ENCODE results near the gene UPP1. TPM values are rescaled to one million over a fixed set of nuclear protein-coding genes. Genes with fewer than 3 reads are reported as not detected.
"Not testable (repeated sequence)": the region's sequence is repeated elsewhere in the genome, so short reads cannot be mapped to it uniquely, and the experiment has no call there.

The UPP1 gene
- total RNA-seq, 2 experiments from 2014 or later, result 46.9 to 48.2 TPM

DNA sequence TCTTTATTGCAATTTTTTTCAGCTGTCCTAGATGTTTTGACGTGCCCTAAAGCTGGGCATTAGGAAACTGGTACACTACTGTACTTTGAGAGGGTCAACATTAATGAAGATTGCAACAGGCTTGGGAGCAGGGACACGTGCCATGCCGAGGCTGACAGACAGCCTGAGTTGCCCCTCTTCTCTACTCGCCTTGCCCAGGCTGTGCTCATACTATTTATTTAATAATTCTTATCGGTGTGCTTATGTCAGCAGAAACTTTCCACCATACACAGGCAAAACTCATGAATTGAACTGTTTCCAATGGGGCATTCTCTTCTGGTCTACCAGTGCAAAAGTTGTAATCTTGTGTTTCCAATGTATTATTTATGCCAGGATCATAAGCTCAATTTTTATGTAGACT lies 29.4 kb upstream of the UPP1 start:
- Mint-ChIP-seq H3K4me3 (no peak overlapping the region), H3K27ac (no peak overlapping the region), H3K9me3 (peaks cover 12% of the 10 kb centered on the region), H3K36me3 (ENCODE audit: low read depth) (peaks cover 5% of the 10 kb centered on the region), H3K4me1 (ENCODE audit: low read depth) (no peaks in the 10 kb centered on the region), H3K27me3 (ENCODE audit: low read depth) (no peaks in the 10 kb centered on the region)
- CTCF ChIA-PET, result interaction anchor here (0.7 kb wide), 1 partner anchor 43 kb away, joined by 3 read pairs; no protein-coding TSS in a partner anchor
- intact Hi-C loops (cut with micrococcal nuclease), result no loop called here
- no peak for DNase-seq

- intact Hi-C loops (cut with micrococcal nuclease), result no loop called here
These were observed 25.1 kb upstream of the UPP1 start for GRCh38 chr7:48063985-48064384.

GRCh38 chr7:48067475-48067874 lies 21.6 kb upstream of the UPP1 start:
- DNase-seq, result no peak
- CTCF ChIA-PET, result interaction anchor here (0.7 kb wide), 1 partner anchor 10 kb away, joined by 3 read pairs; no protein-coding TSS in a partner anchor
- no peak overlapping the region for H3K27ac Mint-ChIP-seq
- no peak overlapping the region for H3K4me3 Mint-ChIP-seq
- intact Hi-C loops (cut with micrococcal nuclease), result no loop called here
- no peaks in the 10 kb centered on the region for H3K4me1 Mint-ChIP-seq (ENCODE audit: low read depth)
- peaks cover 2% of the 10 kb centered on the region for H3K36me3 Mint-ChIP-seq (ENCODE audit: low read depth)
- no peaks in the 10 kb centered on the region for H3K27me3 Mint-ChIP-seq (ENCODE audit: low read depth)
- peaks cover 11% of the 10 kb centered on the region for H3K9me3 Mint-ChIP-seq

More at GRCh38 chr7:48063985-48064384, 25.1 kb upstream of the UPP1 start:
- Mint-ChIP-seq H3K4me3 (no peak overlapping the region), H3K9me3 (peaks cover 8% of the 10 kb centered on the region), H3K27ac (no peak overlapping the region), H3K27me3 (ENCODE audit: low read depth) (no peaks in the 10 kb centered on the region), H3K36me3 (ENCODE audit: low read depth) (peaks cover 3% of the 10 kb centered on the region), H3K4me1 (ENCODE audit: low read depth) (no peaks in the 10 kb centered on the region)
- CTCF ChIA-PET, result no interaction called here
- no peak for DNase-seq

GRCh38 chr7:48074204-48074654 lies 14.8 kb upstream of the UPP1 start:
- CTCF ChIA-PET, result no interaction called here
- H3K27ac Mint-ChIP-seq, result no peak overlapping the region
- H3K4me3 Mint-ChIP-seq, result no peak overlapping the region
- intact Hi-C loops (cut with micrococcal nuclease), result no loop called here
- no peak for DNase-seq
- no peaks in the 10 kb centered on the region for H3K27me3 Mint-ChIP-seq (ENCODE audit: low read depth)
- no peaks in the 10 kb centered on the region for H3K4me1 Mint-ChIP-seq (ENCODE audit: low read depth)
- peaks cover 4% of the 10 kb centered on the region for H3K9me3 Mint-ChIP-seq
- no peaks in the 10 kb centered on the region for H3K36me3 Mint-ChIP-seq (ENCODE audit: low read depth)

DNA sequence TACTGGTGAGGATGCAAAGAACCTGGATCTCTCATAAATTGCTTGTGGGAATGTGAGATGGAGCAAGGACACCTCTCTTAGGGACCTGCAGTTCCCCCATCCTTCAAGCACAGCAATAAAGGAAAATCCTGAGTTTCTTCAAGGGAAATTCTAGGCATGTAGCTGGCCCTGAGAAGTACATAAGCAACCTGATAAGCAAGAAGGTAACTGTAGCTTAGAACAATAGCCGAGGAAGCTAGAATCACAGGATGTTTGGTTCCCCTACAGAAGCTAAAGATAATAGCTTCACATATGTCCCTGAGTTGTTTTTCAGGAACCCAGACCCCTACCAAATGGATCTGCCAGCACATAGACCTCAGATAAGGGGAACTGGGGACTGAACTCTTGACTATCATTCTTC lies 11.6 kb upstream of the UPP1 start:
- H3K27ac Mint-ChIP-seq, result no peak overlapping the region
- H3K9me3 Mint-ChIP-seq, result peaks cover 1% of the 10 kb centered on the region
- H3K27me3 Mint-ChIP-seq (ENCODE audit: low read depth), result no peaks in the 10 kb centered on the region
- intact Hi-C loops (cut with micrococcal nuclease), result no loop called here
- no peak for DNase-seq
- no peak overlapping the region for H3K4me3 Mint-ChIP-seq
- no peaks in the 10 kb centered on the region for H3K36me3 Mint-ChIP-seq (ENCODE audit: low read depth)
- H3K4me1 Mint-ChIP-seq (ENCODE audit: low read depth), result peaks cover 1% of the 10 kb centered on the region
- CTCF ChIA-PET, result interaction anchor here (0.6 kb wide), 1 partner anchor 10 kb away, joined by 3 read pairs; no protein-coding TSS in a partner anchor

DNA sequence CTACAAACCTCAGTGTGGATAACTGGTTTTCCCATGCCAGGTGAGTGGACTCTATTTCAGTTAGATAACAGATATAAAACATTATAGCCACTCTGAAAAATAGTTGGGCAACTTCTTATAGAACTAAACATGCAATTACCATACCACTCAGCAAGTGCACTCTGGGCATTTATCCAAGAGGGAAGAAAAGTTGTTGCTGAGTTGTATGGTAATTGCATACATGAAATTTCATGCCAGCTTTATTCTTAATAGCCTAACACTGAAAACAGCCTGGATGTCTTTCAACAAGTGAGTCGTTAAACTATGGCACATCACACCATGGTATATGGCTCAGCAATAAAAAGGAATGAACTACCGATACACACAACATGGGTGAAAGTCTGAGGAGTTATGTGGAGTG lies 10.6 kb upstream of the UPP1 start:
- no peaks in the 10 kb centered on the region for H3K9me3 Mint-ChIP-seq

GRCh38 chr7:48082378-48082777 lies 6.7 kb upstream of the UPP1 start:
- Mint-ChIP-seq H3K4me1 (ENCODE audit: low read depth) (peaks cover 45% of the 10 kb centered on the region), H3K27ac (peak overlapping the region; percentile 58)
- DNase-seq; H3K9me3 Mint-ChIP-seq; H3K27me3 Mint-ChIP-seq (ENCODE audit: low read depth); H3K4me3 Mint-ChIP-seq; H3K36me3 Mint-ChIP-seq (ENCODE audit: low read depth); intact Hi-C loops (cut with micrococcal nuclease): not testable (repeated sequence)
- CTCF ChIA-PET, result interaction anchor here (1.2 to 4.1 kb wide), 2 partner anchors 28 to 91 kb away, joined by 4 to 20 read pairs; no protein-coding TSS in a partner anchor

More for the DNA sequence above, 10.6 kb upstream of the UPP1 start:
- CTCF ChIA-PET, result no interaction called here
- intact Hi-C loops (cut with micrococcal nuclease), result no loop called here
- peaks cover 10% of the 10 kb centered on the region for H3K4me1 Mint-ChIP-seq (ENCODE audit: low read depth)
- no peak for DNase-seq
- no peaks in the 10 kb centered on the region for H3K36me3 Mint-ChIP-seq (ENCODE audit: low read depth)
- H3K4me3 Mint-ChIP-seq, result no peak overlapping the region
- H3K27ac Mint-ChIP-seq, result no peak overlapping the region
- no peaks in the 10 kb centered on the region for H3K27me3 Mint-ChIP-seq (ENCODE audit: low read depth)

- no peaks in the 10 kb centered on the region for H3K9me3 Mint-ChIP-seq
- peak; percentile 72 for DNase-seq
- H3K4me1 Mint-ChIP-seq (ENCODE audit: low read depth), result peaks cover 53% of the 10 kb centered on the region
- CTCF ChIA-PET, result interaction anchor here (0.9 to 4.1 kb wide), 3 partner anchors 19 to 92 kb away, joined by 3 to 20 read pairs (median 4); no protein-coding TSS in a partner anchor
- intact Hi-C loops (cut with micrococcal nuclease), result no loop called here
- no peaks in the 10 kb centered on the region for H3K36me3 Mint-ChIP-seq (ENCODE audit: low read depth)
- H3K27me3 Mint-ChIP-seq (ENCODE audit: low read depth), result no peaks in the 10 kb centered on the region
- H3K27ac Mint-ChIP-seq, result peak overlapping the region; percentile 69
- H3K4me3 Mint-ChIP-seq, result no peak overlapping the region
These were observed 5.8 kb upstream of the UPP1 start for GRCh38 chr7:48083114-48083830.

DNA sequence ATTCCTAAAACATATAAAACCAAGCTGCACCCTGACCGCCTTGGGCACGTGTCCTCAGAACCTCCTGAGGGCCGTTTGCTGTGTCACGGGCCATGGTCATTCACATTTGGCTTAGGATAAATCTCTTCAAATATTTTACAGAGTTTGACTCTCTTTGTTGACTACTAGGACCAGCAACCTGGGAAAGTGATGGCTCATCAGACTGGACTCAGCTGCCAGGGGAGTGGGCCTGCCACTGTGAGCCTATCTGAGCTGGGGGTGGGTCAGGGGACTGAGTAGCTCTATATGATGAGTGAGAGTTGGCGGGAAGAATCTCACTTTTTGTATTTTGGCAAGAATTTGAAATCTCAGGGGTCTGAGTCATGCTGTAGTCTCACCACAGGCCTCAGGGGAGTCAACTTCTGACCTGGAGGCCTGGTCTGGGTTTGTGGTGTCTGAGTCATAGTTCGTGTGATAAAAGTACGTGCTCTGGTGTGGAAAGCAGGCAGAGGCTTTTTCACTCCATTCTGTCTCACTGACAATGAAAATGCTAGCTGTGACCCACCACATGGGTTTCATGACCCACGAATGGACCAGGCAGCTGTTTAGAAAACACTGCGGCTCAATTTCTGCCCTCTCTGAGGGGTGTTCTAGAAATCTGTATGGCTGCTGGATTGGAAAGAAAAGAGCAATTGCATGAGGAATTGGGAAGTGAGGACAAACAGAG lies 4.2 kb upstream of the UPP1 start:
- CTCF ChIA-PET, result interaction anchor here (0.7 to 4.1 kb wide), 5 partner anchors 17 to 94 kb away, joined by 3 to 20 read pairs (median 11); no protein-coding TSS in a partner anchor
- Mint-ChIP-seq H3K4me3 (no peak overlapping the region), H3K36me3 (ENCODE audit: low read depth) (no peaks in the 10 kb centered on the region), H3K9me3 (no peaks in the 10 kb centered on the region), H3K27ac (peak overlapping the region; percentile 86), H3K27me3 (ENCODE audit: low read depth) (no peaks in the 10 kb centered on the region), H3K4me1 (ENCODE audit: low read depth) (peaks cover 58% of the 10 kb centered on the region)
- DNase-seq, result peak; percentile 90
- intact Hi-C loops (cut with micrococcal nuclease), result loop anchor here (1.0 kb wide), 4 partner anchors 12 to 94 kb away; partner anchors contain the start of gene C7orf57

- H3K27ac Mint-ChIP-seq, result peak overlapping the region; percentile 86
- peaks cover 63% of the 10 kb centered on the region for H3K4me1 Mint-ChIP-seq (ENCODE audit: low read depth)
- intact Hi-C loops (cut with micrococcal nuclease), result loop anchor here (1.0 kb wide), 4 partner anchors 12 to 94 kb away; partner anchors contain the start of gene C7orf57
- H3K36me3 Mint-ChIP-seq (ENCODE audit: low read depth), result peaks cover 3% of the 10 kb centered on the region
- H3K27me3 Mint-ChIP-seq (ENCODE audit: low read depth), result no peaks in the 10 kb centered on the region
- CTCF ChIA-PET, result interaction anchor here (0.7 to 4.1 kb wide), 5 partner anchors 17 to 94 kb away, joined by 3 to 20 read pairs (median 11); no protein-coding TSS in a partner anchor
- no peak overlapping the region for H3K4me3 Mint-ChIP-seq
- no peak for DNase-seq
- H3K9me3 Mint-ChIP-seq, result no peaks in the 10 kb centered on the region
These were observed 3.7 kb upstream of the UPP1 start for GRCh38 chr7:48085433-48085791.

DNA sequence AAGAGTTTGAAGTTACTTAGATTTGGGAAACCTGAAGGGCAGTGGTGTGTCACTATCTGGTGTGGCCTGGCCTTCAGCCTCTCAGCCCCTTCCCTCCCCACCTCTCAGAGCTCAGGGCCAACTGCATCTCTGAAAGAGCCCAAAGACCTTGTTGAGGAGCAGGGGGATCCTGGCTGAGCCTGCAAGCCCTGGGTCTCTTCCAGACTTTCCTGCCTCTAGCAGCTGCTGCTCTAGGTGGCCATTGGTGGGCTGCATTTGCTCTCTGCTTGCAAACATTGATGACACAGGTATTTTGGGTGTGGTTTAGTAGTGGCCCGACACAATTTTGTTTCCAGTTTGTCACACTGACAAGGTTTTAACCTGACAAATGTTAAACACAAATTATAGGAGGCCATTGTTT lies 3.1 kb upstream of the UPP1 start:
- H3K9me3 Mint-ChIP-seq, result no peaks in the 10 kb centered on the region
- peaks cover 68% of the 10 kb centered on the region for H3K4me1 Mint-ChIP-seq (ENCODE audit: low read depth)
- peaks cover 7% of the 10 kb centered on the region for H3K36me3 Mint-ChIP-seq (ENCODE audit: low read depth)
- H3K4me3 Mint-ChIP-seq, result no peak overlapping the region
- intact Hi-C loops (cut with micrococcal nuclease), result loop anchor here (1.0 to 2.0 kb wide), 5 partner anchors 11 to 95 kb away; partner anchors contain the start of gene C7orf57
- peak overlapping the region; percentile 86 for H3K27ac Mint-ChIP-seq
- no peak for DNase-seq
- CTCF ChIA-PET, result interaction anchor here (0.9 to 4.1 kb wide), 4 partner anchors 16 to 95 kb away, joined by 3 to 20 read pairs (median 13); no protein-coding TSS in a partner anchor
- H3K27me3 Mint-ChIP-seq (ENCODE audit: low read depth), result no peaks in the 10 kb centered on the region

- Mint-ChIP-seq H3K36me3 (ENCODE audit: low read depth) (peaks cover 17% of the 10 kb centered on the region), H3K4me3 (peak overlapping the region; percentile 35), H3K9me3 (no peaks in the 10 kb centered on the region), H3K4me1 (ENCODE audit: low read depth) (peaks cover 82% of the 10 kb centered on the region), H3K27me3 (ENCODE audit: low read depth) (no peaks in the 10 kb centered on the region), H3K27ac (peak overlapping the region; percentile 87)
- CTCF ChIA-PET, result interaction anchor here (1.8 kb wide), 1 partner anchor 96 kb away, joined by 6 read pairs; no protein-coding TSS in a partner anchor
- peak; percentile 37 for DNase-seq
- intact Hi-C loops (cut with micrococcal nuclease), result loop anchor here (2.0 kb wide), 1 partner anchor 43 kb away; no protein-coding TSS in a partner anchor
These were observed 1.7 kb upstream of the UPP1 start for GRCh38 chr7:48087349-48087748.

Measured in activated naive CD4-positive, alpha-beta T cell treated with anti-CD3 and anti-CD28 coated beads for 36 hours (primary cell).